Esophagus muscularis mucosa (tissue), 4 donors: ENCODE measurements around the gene FDXACB1. TPM values are rescaled to one million over a fixed set of nuclear protein-coding genes. Genes with fewer than 3 reads are reported as not detected.

Experiments used
- DNase-seq: peaks from one replicate; pipeline ENCODE4 v3.0.0-alpha.2; 2017; ENCODE audit errors: extremely low spot score
- H3K27ac ChIP-seq, 4 donors: fragments of 200-600 bp; sonication (generic); replicated peaks in 1 of 4; 1 replicate in 3 of 4; 2 replicates in 1 of 4; pipeline ENCODE4 v1.5.1; 2016 to 2019; ENCODE audit warnings: mild to moderate bottlenecking in 1 of 4
- H3K27me3 ChIP-seq, 4 donors: fragments of 200-600 bp; sonication (generic); one replicate each; pipeline versions ENCODE4 v1.5.1 to v1.6.0; 2016 to 2019
- H3K36me3 ChIP-seq, 4 donors: fragments of 200-600 bp; sonication (generic); one replicate each; pipeline ENCODE4 v1.5.1; 2016 to 2019
- H3K4me1 ChIP-seq, 4 donors: fragments of 200-600 bp; sonication (generic); one replicate each; pipeline ENCODE4 v1.5.1; 2016 to 2019
- H3K4me3 ChIP-seq, 4 donors: fragments of 200-600 bp; sonication (generic); 1 replicate in 2 of 4; 2 replicates in 2 of 4; pipeline ENCODE4 v1.5.1; 2016 to 2019; ENCODE audit warnings: mild to moderate bottlenecking in 4 of 4, moderate library complexity in 1 of 4
- H3K9me3 ChIP-seq, 4 donors: fragments of 200-600 bp; sonication (generic); 1 replicate in 3 of 4; 2 replicates in 1 of 4; pipeline ENCODE4 v1.5.1; 2016 to 2019
- EP300 ChIP-seq: sonication (generic); formaldehyde crosslinking; IDR thresholded peaks from one replicate; pipeline ENCODE4 v1.6.1; 2017; ENCODE audit warnings: antibody characterized with exemption
- POLR2A ChIP-seq: fragments of 450-650 bp; IDR thresholded peaks from one replicate; pipeline ENCODE4 v1.6.1; 2017; ENCODE audit warnings: antibody characterized with exemption, moderate library complexity, mild to moderate bottlenecking, low read depth
- POLR2AphosphoS5 ChIP-seq, 2 donors: sonication (generic); formaldehyde crosslinking; IDR thresholded peaks; one replicate each; pipeline ENCODE4 v1.6.1; 2017; ENCODE audit warnings: antibody characterized with exemption in 2 of 2
- WGBS: methylation state at CpG from one replicate; pipeline ENCODE4 v1.1.5; 2018; 5-methylcytosine and 5-hydroxymethylcytosine counted together
- intact Hi-C: fragments of 100-400 bp; cut with DNase I; formaldehyde crosslinking; loops from one replicate; pipeline ENCODE4 v1.15.1; 2023
- total RNA-seq, 4 donors: library from RNA; depleted of rRNA; stranded (reverse); fragments of >200 nt; gene quantifications; one replicate each; pipeline versions ENCODE4 v1.1.0 to v1.2.1, GENCODE V29; 2016
- TF ChIP-seq, protein P1 (sequence below), 3 experiments: fragments of 200-600 bp in 2 of 3; fragments of 450-650 bp in 1 of 3; sonication (generic) in 2 of 3; IDR thresholded peaks; one replicate each; pipeline ENCODE4 v1.5.1; 2017 to 2019; ENCODE audit warnings: antibody characterized with exemption in 3 of 3, mild to moderate bottlenecking in 2 of 3, moderate library complexity in 1 of 3

The FDXACB1 gene
- total RNA-seq, 4 donors from 2014 or later: 0.83 to 0.92 (median 0.84) TPM

DNA sequence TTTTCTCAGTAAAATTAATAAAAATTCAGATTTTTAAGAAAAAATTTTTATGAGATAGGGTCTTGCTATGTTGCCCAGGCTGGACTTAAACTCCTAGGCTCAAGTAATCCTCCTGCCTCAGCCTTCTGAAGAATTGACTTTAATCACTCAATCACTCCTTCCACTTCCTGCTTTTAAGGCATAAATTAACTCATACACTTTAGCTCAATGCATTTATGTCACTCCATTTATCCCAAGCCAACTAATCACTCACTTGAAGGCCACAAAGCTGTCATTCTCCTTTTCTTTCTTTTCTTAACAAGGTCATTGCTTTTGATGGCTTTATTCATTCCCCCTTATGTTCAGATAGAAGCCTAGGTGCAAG is 8.5 kb downstream of the FDXACB1 start:
- H3K27me3 ChIP-seq: no peaks in the 10 kb centered on the region
- intact Hi-C loops: loop anchor here (10.0 kb wide), 1 partner anchor 214 kb away; the partner anchor contains the start of genes SDHD and TIMM8B
- peak overlapping the region; percentile 86 to 98 (median 97) for H3K4me3 ChIP-seq
- peak overlapping the region; percentile 91 to 96 (median 92) for H3K27ac ChIP-seq
- no peak for TF ChIP-seq EP300
- TF ChIP-seq, protein P1, sequence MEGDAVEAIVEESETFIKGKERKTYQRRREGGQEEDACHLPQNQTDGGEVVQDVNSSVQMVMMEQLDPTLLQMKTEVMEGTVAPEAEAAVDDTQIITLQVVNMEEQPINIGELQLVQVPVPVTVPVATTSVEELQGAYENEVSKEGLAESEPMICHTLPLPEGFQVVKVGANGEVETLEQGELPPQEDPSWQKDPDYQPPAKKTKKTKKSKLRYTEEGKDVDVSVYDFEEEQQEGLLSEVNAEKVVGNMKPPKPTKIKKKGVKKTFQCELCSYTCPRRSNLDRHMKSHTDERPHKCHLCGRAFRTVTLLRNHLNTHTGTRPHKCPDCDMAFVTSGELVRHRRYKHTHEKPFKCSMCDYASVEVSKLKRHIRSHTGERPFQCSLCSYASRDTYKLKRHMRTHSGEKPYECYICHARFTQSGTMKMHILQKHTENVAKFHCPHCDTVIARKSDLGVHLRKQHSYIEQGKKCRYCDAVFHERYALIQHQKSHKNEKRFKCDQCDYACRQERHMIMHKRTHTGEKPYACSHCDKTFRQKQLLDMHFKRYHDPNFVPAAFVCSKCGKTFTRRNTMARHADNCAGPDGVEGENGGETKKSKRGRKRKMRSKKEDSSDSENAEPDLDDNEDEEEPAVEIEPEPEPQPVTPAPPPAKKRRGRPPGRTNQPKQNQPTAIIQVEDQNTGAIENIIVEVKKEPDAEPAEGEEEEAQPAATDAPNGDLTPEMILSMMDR (IDR thresholded peaks at IDR 0.05): no peak
- no peak for TF ChIP-seq POLR2AphosphoS5 (IDR thresholded peaks at IDR 0.05)
- no peak for TF ChIP-seq POLR2A
- H3K9me3 ChIP-seq: no peaks in the 10 kb centered on the region
- H3K4me1 ChIP-seq: peaks cover 7 to 26% (median 22%) of the 10 kb centered on the region in 4 donors
- DNase-seq: no peak
- H3K36me3 ChIP-seq: peaks cover 11 to 42% (median 31%) of the 10 kb centered on the region in 4 donors

DNA sequence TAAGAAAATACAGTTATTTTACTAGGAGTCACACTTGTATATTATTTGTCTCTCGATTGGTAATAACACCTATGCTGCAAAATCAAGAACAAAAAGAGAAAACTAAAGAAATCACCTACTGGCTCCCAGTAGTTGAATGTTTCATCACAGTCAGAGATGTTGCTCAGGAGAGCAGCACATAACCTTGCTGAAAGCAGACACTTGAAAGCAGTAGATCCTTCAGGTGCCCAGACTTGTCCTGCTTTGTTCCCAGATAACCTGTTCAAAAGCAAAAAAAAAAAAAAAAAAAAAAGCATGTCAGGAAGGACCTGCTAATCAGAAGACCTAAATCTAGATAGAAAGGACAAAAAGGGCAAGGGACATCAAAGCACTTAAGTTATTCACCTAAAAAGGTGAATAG is 8.9 kb downstream of the FDXACB1 start:
- Histone ChIP-seq H3K4me3 (peak overlapping the region in 2 of 4 donors; percentile 96 to 98), H3K4me1 (peaks cover 7 to 26% (median 22%) of the 10 kb centered on the region in 4 donors), H3K9me3 (no peaks in the 10 kb centered on the region), H3K27me3 (no peaks in the 10 kb centered on the region), H3K36me3 (peaks cover 13 to 42% (median 35%) of the 10 kb centered on the region in 4 donors), H3K27ac (no peak overlapping the region)
- 79% methylated on average over 1 of the region's 1 CpG for WGBS
- TF ChIP-seq EP300: no peak
- no peak for TF ChIP-seq POLR2A
- TF ChIP-seq, protein P1 (IDR thresholded peaks at IDR 0.05): no peak
- TF ChIP-seq POLR2AphosphoS5 (IDR thresholded peaks at IDR 0.05): no peak
- intact Hi-C loops: loop anchor here (10.0 kb wide), 1 partner anchor 215 kb away; the partner anchor contains the start of genes SDHD and TIMM8B
- DNase-seq: no peak

DNA sequence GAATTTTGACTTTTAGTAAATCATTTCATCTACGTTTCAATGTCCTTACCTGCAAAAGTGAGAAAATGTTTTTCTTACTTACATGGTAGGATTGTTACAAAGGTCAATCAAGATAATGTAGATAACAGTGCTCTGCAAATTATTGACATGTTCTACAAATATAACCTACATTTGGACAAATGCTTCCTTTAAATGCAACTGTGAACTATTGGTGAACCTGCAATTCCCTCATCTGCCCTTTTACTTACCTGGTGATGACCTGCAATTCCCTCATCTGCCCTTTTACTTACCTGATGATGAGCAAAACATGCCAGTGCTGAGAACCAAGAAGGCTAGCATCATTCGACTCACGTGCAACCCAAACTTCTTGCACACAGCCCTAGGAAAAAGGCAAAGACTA is 18.7 kb downstream of the FDXACB1 start:
- Histone ChIP-seq H3K27ac (no peak overlapping the region), H3K4me3 (no peak overlapping the region), H3K36me3 (peaks cover 48 to 96% (median 71%) of the 10 kb centered on the region in 4 donors), H3K4me1 (no peaks in the 10 kb centered on the region), H3K27me3 (no peaks in the 10 kb centered on the region), H3K9me3 (no peaks in the 10 kb centered on the region)
- intact Hi-C loops: no loop called here
- no peak for DNase-seq
- WGBS: 95% methylated on average over 3 of the region's 3 CpGs
- TF ChIP-seq, protein P1 (IDR thresholded peaks at IDR 0.05): no peak
- TF ChIP-seq EP300: no peak
- no peak for TF ChIP-seq POLR2AphosphoS5 (IDR thresholded peaks at IDR 0.05)
- no peak for TF ChIP-seq POLR2A

DNA sequence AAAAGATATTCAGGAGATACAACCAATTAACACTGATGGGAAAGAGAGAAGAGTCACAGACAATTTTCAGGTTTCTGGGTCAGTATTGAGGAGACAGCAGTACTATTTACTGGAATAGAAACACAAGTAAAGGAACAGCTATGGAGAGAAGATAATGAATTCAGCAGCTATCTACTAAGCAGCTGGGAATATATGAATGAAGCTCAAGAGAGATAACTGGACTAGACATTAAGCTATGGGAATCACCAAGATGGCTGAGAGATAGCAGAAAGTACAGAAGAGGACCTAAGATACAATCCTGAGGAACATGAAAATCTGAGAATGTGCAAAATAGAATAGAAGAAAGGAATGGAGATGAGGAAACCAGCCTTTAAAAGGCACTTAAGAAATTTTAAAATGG is 23.5 kb downstream of the FDXACB1 start:
- intact Hi-C loops: no loop called here
- H3K36me3 ChIP-seq: peaks cover 38 to 99% (median 83%) of the 10 kb centered on the region in 4 donors

More for the DNA sequence above, 23.5 kb downstream of the FDXACB1 start:
- no peaks in the 10 kb centered on the region for H3K27me3 ChIP-seq
- no peak for DNase-seq
- TF ChIP-seq, protein P1 (IDR thresholded peaks at IDR 0.05): no peak
- no peak for TF ChIP-seq EP300
- no peak for TF ChIP-seq POLR2A
- TF ChIP-seq POLR2AphosphoS5 (IDR thresholded peaks at IDR 0.05): no peak
- H3K9me3 ChIP-seq: no peaks in the 10 kb centered on the region
- no peaks in the 10 kb centered on the region for H3K4me1 ChIP-seq
- no peak overlapping the region for H3K4me3 ChIP-seq
- no peak overlapping the region for H3K27ac ChIP-seq
